HG02798 (cell line): ENCODE data around the gene ADAMTS16.

Experiments used
- ATAC-seq: cut with Tn5 transposase; IDR thresholded peaks from one replicate; pipeline ENCODE4 v1.9.1; 2021; ENCODE audit warnings: mild to moderate bottlenecking; ENCODE audit not compliant: unreplicated experiment, poor library complexity

Gene ADAMTS16

GRCh38 chr5:5179597-5179996, 39.5 kb downstream of the ADAMTS16 start:
- ATAC-seq, result no peak

DNA sequence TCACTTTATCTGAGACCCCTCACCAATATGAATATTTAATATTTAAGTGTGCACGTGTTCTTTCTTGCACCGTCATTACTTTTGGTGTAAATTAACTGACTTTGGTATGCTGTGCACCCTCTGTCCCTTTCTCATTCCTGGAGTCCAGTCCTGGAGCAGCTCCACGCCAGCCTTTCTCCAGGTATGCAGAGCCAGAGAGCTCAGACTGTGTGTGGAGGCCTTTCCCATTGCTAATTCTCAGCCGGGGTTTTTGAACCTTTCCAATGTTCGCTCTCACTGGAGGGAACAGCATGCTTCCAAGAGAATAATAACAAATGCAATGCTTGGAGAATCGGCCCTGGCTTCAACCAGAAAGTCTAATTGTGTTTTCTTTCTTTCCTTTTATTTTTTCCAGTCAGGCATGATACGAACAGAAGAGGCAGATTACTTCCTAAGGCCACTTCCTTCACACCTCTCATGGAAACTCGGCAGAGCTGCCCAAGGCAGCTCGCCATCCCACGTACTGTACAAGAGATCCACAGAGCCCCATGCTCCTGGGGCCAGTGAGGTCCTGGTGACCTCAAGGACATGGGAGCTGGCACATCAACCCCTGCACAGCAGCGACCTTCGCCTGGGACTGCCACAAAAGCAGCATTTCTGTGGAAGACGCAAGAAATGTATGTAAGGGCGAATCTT, 41.7 kb downstream of the ADAMTS16 start:
- no peak for ATAC-seq

DNA sequence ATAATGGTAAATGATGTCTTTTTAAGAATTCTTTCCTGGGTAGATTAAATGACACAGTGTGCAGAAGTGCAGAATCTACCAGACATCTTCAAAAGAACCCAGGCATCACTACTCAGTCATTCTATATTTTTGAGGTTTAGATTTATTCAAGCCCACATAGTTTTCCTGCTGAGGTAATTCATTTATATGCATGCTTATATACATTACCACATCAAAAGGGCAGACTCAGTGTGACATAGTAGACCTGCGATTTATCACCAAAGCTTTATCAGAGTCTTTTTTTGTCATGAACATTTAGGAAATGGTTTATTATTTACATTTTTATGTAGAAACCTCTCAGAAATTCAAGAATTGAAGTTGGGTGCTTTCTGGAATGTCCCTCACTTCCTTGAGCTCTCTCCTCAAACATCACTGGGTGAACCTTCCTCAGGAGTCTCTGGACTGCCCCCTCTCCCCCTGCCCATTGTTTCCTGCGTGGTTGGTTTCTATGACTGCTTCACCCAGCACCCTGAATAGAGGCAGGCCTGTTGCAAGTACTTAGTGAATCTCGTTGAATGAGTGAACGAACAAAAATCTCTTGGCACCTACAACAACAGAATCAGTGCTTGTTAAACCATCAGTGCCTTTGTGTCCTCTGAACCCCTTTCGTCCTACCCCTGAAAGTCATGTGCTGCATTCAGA, 42.5 kb downstream of the ADAMTS16 start:
- ATAC-seq, result no peak

DNA sequence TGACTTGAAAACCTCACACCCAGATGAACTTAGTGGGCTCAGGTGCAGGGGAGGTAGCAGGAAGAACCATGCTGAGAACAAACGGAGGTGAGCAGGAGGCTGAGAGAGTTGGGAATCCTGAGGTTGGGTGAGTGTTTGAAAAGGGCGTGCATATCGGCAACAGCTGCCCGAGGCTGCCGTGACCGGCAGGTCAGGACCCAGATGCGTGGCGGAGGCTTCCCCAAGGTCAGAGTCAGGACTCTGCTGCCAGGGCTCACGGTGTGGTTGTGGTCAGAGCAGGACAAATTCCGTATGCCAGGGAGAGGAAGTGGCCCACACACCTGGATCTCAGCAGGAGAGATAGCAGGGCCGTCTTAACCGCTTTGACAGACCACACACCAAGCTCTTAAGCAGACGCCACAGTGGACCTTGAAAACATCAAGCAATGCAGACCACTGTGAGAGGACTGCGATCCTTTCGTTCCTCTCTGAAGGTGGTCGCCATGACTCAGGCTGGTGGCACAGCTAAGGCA, 43.1 kb downstream of the ADAMTS16 start:
- no peak for ATAC-seq

- ATAC-seq, result no peak
These were observed 43.8 kb downstream of the ADAMTS16 start for GRCh38 chr5:5183933-5184332.

DNA sequence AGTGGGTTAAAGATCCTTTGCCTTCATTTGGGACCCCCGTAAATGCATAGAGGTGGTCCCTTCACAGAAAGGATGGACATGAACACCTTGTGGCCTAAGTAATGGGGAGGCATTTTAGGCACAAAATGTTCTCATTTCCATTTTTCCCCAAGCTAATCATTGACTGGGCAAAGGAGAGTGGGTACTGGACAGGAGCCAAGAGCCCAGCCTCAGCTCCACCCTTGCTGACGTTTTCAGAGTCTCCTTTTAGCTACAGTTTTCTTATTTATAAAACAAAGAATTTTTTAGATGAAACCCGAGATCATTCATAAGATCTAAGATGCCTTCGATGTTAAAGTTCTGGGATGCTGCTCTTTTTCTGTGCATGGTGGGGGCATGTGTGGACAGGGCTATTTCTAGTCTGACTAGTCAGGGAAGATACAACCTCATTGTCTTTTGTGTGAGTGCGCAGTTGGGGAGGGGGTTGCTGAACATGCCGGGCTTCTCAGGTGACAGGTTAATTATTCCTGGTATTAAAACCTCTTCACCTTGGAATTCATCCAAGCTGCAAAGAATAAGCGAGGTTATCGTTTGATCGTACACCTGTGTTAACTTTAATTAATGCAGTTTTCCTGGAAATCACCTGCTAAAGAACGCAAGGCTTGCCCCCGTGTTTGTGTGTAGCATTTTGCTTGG, 48.4 kb downstream of the ADAMTS16 start:
- ATAC-seq, result no peak

GRCh38 chr5:5189051-5189430, 48.9 kb downstream of the ADAMTS16 start:
- ATAC-seq, result no peak

GRCh38 chr5:5191906-5192305, 51.8 kb downstream of the ADAMTS16 start:
- ATAC-seq, result no peak

DNA sequence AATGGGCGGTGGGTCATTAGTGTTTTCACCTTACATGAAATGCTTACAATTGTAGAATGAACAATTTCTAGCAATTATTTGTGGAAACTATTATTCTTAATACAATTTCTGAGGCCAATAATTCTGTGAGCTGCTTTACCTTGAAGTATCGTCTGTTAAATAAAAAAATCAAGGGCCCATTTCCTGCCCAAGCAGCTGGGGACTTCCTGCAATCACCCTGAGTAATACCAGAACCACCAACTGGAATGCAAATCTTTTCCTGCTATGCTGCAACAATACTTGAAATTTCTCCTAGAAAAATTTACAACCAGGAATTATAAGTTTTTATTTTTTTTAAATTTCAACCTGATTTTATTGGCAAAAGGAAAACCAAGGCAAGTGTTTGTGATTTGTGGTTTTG, 52.6 kb downstream of the ADAMTS16 start:
- no peak for ATAC-seq

GRCh38 chr5:5195128-5195918, 55.2 kb downstream of the ADAMTS16 start:
- ATAC-seq, result no peak

- ATAC-seq, result no peak
These were observed 58.0 kb downstream of the ADAMTS16 start for GRCh38 chr5:5198135-5198534.

DNA sequence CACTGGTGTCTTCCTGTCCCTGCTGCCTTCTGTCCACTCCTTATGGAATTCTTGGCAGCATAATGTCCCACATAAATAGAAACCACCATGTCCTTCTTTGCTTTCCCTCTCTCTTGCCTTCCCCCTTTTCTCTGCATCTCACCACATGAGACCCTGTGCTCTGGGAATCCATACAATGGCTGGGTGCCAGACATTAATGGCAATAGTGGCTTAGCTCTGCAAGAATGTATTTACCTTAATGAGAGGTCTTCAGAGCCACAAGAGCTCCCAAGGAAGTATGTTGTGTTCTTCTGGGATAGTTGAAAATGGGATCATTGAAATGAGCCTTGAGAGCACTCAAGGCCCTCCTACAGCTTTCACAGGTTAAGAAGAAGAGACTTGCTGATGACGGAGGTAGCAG, 58.7 kb downstream of the ADAMTS16 start:
- no peak for ATAC-seq

- no peak for ATAC-seq
These were observed 59.4 kb downstream of the ADAMTS16 start for GRCh38 chr5:5199495-5199894.

GRCh38 chr5:5200133-5200532, 60.0 kb downstream of the ADAMTS16 start:
- ATAC-seq, result no peak

DNA sequence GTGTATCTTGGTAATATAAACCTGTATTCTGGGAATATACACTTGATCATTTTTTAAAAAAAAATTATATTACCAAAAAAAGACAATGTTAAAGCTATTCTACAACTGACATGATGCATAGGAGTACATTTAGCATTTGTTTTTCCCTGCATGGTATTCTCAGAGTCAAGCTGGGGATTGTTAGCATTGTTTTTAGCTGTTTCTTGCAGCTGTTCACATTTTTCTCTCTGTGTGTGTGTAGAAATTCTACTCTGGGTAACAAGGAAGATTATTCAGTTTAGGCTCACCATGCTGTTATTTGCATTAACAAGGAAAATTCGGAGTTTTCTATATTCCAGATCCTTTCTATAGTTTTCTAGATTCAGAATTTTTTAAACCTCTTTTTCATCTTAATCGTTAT, 62.2 kb downstream of the ADAMTS16 start:
- ATAC-seq, result no peak

GRCh38 chr5:5203451-5203850, 63.3 kb downstream of the ADAMTS16 start:
- no peak for ATAC-seq

DNA sequence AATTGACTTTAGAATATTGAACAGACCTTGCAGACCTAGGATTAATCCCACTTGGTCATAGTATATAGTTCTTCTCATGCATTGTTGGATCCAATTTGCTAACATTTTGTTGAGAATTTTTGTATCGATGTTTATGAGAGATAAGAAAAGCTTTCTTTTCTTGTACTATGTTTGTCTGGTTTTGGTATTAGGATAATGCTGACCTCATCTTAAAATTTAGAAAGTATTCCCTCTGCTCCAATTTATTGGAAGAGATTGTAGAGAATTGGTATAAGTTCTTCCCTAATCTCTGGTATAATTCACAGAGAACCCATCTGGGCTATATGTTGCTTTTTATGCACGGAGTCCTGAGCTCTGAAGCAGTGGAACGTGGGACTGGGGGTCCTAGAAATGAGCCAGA, 67.7 kb downstream of the ADAMTS16 start:
- no peak for ATAC-seq

GRCh38 chr5:5209089-5209488, 69.0 kb downstream of the ADAMTS16 start:
- ATAC-seq, result no peak

DNA sequence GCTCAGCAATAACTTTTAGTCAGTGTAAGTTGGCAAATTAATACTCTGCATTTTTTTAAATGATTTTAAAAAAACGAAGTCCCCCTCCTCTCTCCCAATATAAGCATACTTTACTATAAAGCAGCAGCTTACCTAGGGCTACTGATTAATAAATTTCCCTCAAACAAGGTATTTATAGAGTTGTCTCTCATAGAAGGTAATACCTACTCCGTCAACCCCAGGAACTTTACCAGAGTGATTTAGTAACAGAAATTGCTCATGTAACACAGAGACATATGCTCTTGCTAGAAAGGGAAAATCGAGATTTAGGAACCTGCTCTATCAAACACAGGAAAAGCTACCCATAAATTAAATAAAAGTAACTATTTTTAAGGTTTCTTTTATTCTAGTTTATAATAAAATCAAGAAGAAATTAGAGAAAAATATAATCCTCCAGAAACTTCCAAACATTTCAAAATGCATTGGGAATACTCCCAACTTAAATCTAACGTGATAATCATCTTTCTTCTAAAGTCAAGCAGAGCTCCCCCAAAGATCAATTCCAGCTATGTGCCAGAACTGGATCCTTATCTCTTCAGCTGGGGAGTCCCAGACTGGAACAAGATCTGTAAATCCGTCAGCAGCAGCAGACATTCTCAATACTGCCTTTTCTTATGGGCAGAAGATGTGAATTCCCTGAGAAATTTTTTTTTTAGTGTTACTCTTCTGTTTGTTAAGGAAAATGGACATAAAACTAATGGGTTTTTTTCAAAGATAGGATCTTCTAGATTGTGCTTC, 69.6 kb downstream of the ADAMTS16 start:
- ATAC-seq, result no peak

- peak; percentile 80 for ATAC-seq
These were observed 77.2 kb downstream of the ADAMTS16 start for GRCh38 chr5:5217371-5217770.
